CD4-positive, CD25-positive, alpha-beta regulatory T cell (primary cell): ENCODE results near the gene GSK3A. TPM values are rescaled to one million over a fixed set of nuclear protein-coding genes. Genes with fewer than 3 reads are reported as not detected.

ENCODE experiments used
- ATAC-seq, 2 donors: fragments of 150-1000 bp; cut with Tn5 transposase; one replicate each; pipeline ENCODE4 v1.10.0; 2021; ENCODE audit warnings: low read depth in 2 of 2, moderate number of reproducible peaks in 2 of 2, moderate library complexity in 1 of 2
- DNase-seq, 3 donors: peaks; one replicate each; pipeline versions ENCODE4 v3.0.0 to v3.0.0-alpha.2; 2012 to 2022; ENCODE audit warnings: mixed read lengths in 1 of 3
- H3K27ac ChIP-seq: one replicate; pipeline ENCODE4 v1.7.0; 2013; ENCODE audit warnings: mild to moderate bottlenecking, low read length; ENCODE audit not compliant: insufficient read depth, poor library complexity, severe bottlenecking
- H3K27me3 ChIP-seq: one replicate; pipeline ENCODE4 v1.7.0; 2013; ENCODE audit warnings: low read length; ENCODE audit not compliant: control insufficient read depth, insufficient read depth
- H3K36me3 ChIP-seq: one replicate; pipeline ENCODE4 v1.7.0; 2013; ENCODE audit warnings: mild to moderate bottlenecking, low read length, moderate library complexity; ENCODE audit not compliant: control insufficient read depth, insufficient read depth
- H3K4me1 ChIP-seq: 2 replicates; pipeline ENCODE4 v1.7.0; 2013; ENCODE audit warnings: mild to moderate bottlenecking, low read length; ENCODE audit not compliant: insufficient read depth, control insufficient read depth, poor library complexity, severe bottlenecking
- H3K4me3 ChIP-seq: one replicate; pipeline ENCODE4 v1.7.0; 2013; ENCODE audit warnings: low read depth, mild to moderate bottlenecking, low read length, moderate library complexity
- H3K9me3 ChIP-seq, 2 experiments: 1 replicate in 1 of 2; 2 replicates in 1 of 2; pipeline ENCODE4 v1.7.0; 2013; ENCODE audit warnings: low read length in 2 of 2, mild to moderate bottlenecking in 1 of 2, moderate library complexity in 1 of 2; ENCODE audit not compliant: control insufficient read depth in 2 of 2
- H3K27ac Mint-ChIP-seq, 3 donors: one replicate each; pipeline ENCODE4 v1.8.0; 2020 to 2022; ENCODE audit warnings: mild to moderate bottlenecking in 3 of 3, mixed read lengths in 3 of 3, moderate library complexity in 2 of 3
- H3K27me3 Mint-ChIP-seq: one replicate; pipeline ENCODE4 v1.8.0; 2022; ENCODE audit warnings: mild to moderate bottlenecking, mixed read lengths
- H3K36me3 Mint-ChIP-seq: one replicate; pipeline ENCODE4 v1.8.0; 2020; ENCODE audit warnings: mixed read lengths
- H3K4me1 Mint-ChIP-seq, 4 donors: one replicate each; pipeline ENCODE4 v1.8.0; 2020 to 2022; ENCODE audit warnings: mixed read lengths in 4 of 4, mild to moderate bottlenecking in 1 of 4
- H3K4me3 Mint-ChIP-seq, 4 donors: one replicate each; pipeline ENCODE4 v1.8.0; 2020 to 2022; ENCODE audit warnings: mild to moderate bottlenecking in 4 of 4, mixed read lengths in 4 of 4, moderate library complexity in 3 of 4
- H3K9me3 Mint-ChIP-seq, 7 donors: one replicate each; pipeline ENCODE4 v1.8.0; 2020 to 2022; ENCODE audit warnings: mixed read lengths in 7 of 7, mild to moderate bottlenecking in 3 of 7, moderate library complexity in 2 of 7
- polyA plus RNA-seq, 4 donors: library from polyadenylated mRNA; unstranded; fragments of 300-500 nt; fragmentation: Illumina TruSeq; gene quantifications; one replicate each; pipeline ENCODE4 v1.2.3, GENCODE V29; 2021
- total RNA-seq: library from RNA; stranded (reverse); gene quantifications from one replicate; pipeline ENCODE4 v1.2.3, GENCODE V29; 2022

The GSK3A gene
- total and polyA plus RNA-seq, 5 donors from 2014 or later: 12.0 to 31.3 (median 13.1) TPM

- peaks cover 84% of the 10 kb centered on the region for H3K36me3 ChIP-seq
- DNase-seq: no peak
- H3K36me3 Mint-ChIP-seq: peaks cover 26% of the 10 kb centered on the region
These were observed 12.5 kb downstream of the GSK3A start for GRCh38 chr19:42229855-42230351.

GRCh38 chr19:42229301-42229854, 13.0 kb downstream of the GSK3A start:
- ATAC-seq (no peak), DNase-seq (no peak)
- Histone ChIP-seq H3K4me3 (no peak overlapping the region), H3K36me3 (peaks cover 85% of the 10 kb centered on the region), H3K27ac (no peak overlapping the region), H3K4me1 (no peaks in the 10 kb centered on the region), H3K9me3 (no peaks in the 10 kb centered on the region), H3K27me3 (no peaks in the 10 kb centered on the region)
- no peaks in the 10 kb centered on the region for H3K27me3 Mint-ChIP-seq
- H3K36me3 Mint-ChIP-seq: peaks cover 28% of the 10 kb centered on the region
- H3K4me3 Mint-ChIP-seq: peak overlapping the region in 2 of 4 donors; percentile 31 to 35
- peaks cover 0 to 1% (median 0%) of the 10 kb centered on the region in 7 donors for H3K9me3 Mint-ChIP-seq
- H3K27ac Mint-ChIP-seq: peak overlapping the region in 2 of 3 donors; percentile 67 to 69
- H3K4me1 Mint-ChIP-seq: peaks cover 0 to 32% (median 8%) of the 10 kb centered on the region in 4 donors

More at GRCh38 chr19:42229855-42230351, 12.5 kb downstream of the GSK3A start:
- Mint-ChIP-seq H3K4me1 (peaks cover 0 to 35% (median 11%) of the 10 kb centered on the region in 4 donors), H3K27ac (peak overlapping the region; percentile 60 to 69 (median 67)), H3K27me3 (no peaks in the 10 kb centered on the region), H3K4me3 (peak overlapping the region in 1 of 4 donors; percentile 35), H3K9me3 (peaks cover 0 to 1% (median 0%) of the 10 kb centered on the region in 7 donors)
- no peak overlapping the region for H3K27ac ChIP-seq
- no peak overlapping the region for H3K4me3 ChIP-seq
- no peaks in the 10 kb centered on the region for H3K9me3 ChIP-seq
- no peaks in the 10 kb centered on the region for H3K4me1 ChIP-seq
- H3K27me3 ChIP-seq: no peaks in the 10 kb centered on the region
- ATAC-seq: no peak

GRCh38 chr19:42228641-42229040, 13.8 kb downstream of the GSK3A start:
- no peaks in the 10 kb centered on the region for H3K27me3 Mint-ChIP-seq
- peak overlapping the region in 2 of 3 donors; percentile 44 to 87 for H3K27ac Mint-ChIP-seq
- Histone ChIP-seq H3K4me1 (no peaks in the 10 kb centered on the region), H3K36me3 (peaks cover 81% of the 10 kb centered on the region), H3K4me3 (no peak overlapping the region), H3K9me3 (no peaks in the 10 kb centered on the region), H3K27me3 (no peaks in the 10 kb centered on the region), H3K27ac (no peak overlapping the region)
- H3K4me1 Mint-ChIP-seq: peaks cover 0 to 34% (median 8%) of the 10 kb centered on the region in 4 donors
- DNase-seq (no peak), ATAC-seq (no peak)
- peaks cover 28% of the 10 kb centered on the region for H3K36me3 Mint-ChIP-seq
- peaks cover 0 to 1% (median 0%) of the 10 kb centered on the region in 7 donors for H3K9me3 Mint-ChIP-seq
- no peak overlapping the region for H3K4me3 Mint-ChIP-seq

GRCh38 chr19:42226886-42227285, 15.5 kb downstream of the GSK3A start:
- Histone ChIP-seq H3K27ac (no peak overlapping the region), H3K4me3 (no peak overlapping the region), H3K4me1 (peaks cover 3% of the 10 kb centered on the region), H3K36me3 (peaks cover 66% of the 10 kb centered on the region), H3K27me3 (no peaks in the 10 kb centered on the region), H3K9me3 (no peaks in the 10 kb centered on the region)
- Mint-ChIP-seq H3K9me3 (peaks cover 0 to 1% (median 0%) of the 10 kb centered on the region in 7 donors), H3K4me1 (peaks cover 0 to 38% (median 16%) of the 10 kb centered on the region in 4 donors), H3K27me3 (no peaks in the 10 kb centered on the region), H3K36me3 (peaks cover 25% of the 10 kb centered on the region), H3K27ac (peak overlapping the region in 1 of 3 donors; percentile 74), H3K4me3 (peak overlapping the region in 1 of 4 donors; percentile 5)
- DNase-seq (no peak), ATAC-seq (no peak)

GRCh38 chr19:42225718-42226292, 16.6 kb downstream of the GSK3A start:
- H3K27ac Mint-ChIP-seq: no peak overlapping the region
- peaks cover 0 to 1% (median 0%) of the 10 kb centered on the region in 7 donors for H3K9me3 Mint-ChIP-seq
- Histone ChIP-seq H3K9me3 (no peaks in the 10 kb centered on the region), H3K27ac (no peak overlapping the region), H3K36me3 (peaks cover 56% of the 10 kb centered on the region), H3K4me1 (peaks cover 14% of the 10 kb centered on the region), H3K4me3 (no peak overlapping the region), H3K27me3 (no peaks in the 10 kb centered on the region)
- no peak for ATAC-seq
- H3K4me1 Mint-ChIP-seq: peaks cover 0 to 43% (median 18%) of the 10 kb centered on the region in 4 donors
- H3K36me3 Mint-ChIP-seq: peaks cover 24% of the 10 kb centered on the region
- peak overlapping the region in 1 of 4 donors; percentile 77 for H3K4me3 Mint-ChIP-seq
- H3K27me3 Mint-ChIP-seq: no peaks in the 10 kb centered on the region
- no peak for DNase-seq

- Histone ChIP-seq H3K4me1 (peaks cover 20% of the 10 kb centered on the region), H3K4me3 (no peak overlapping the region), H3K27me3 (no peaks in the 10 kb centered on the region), H3K36me3 (peaks cover 51% of the 10 kb centered on the region), H3K27ac (no peak overlapping the region), H3K9me3 (no peaks in the 10 kb centered on the region)
- H3K36me3 Mint-ChIP-seq: peaks cover 26% of the 10 kb centered on the region
- H3K27me3 Mint-ChIP-seq: peaks cover 3% of the 10 kb centered on the region
- H3K4me1 Mint-ChIP-seq: peaks cover under 1 to 50% (median 24%) of the 10 kb centered on the region in 4 donors
- no peak for DNase-seq
- H3K4me3 Mint-ChIP-seq: no peak overlapping the region
- peaks cover 0 to 1% (median 0%) of the 10 kb centered on the region in 7 donors for H3K9me3 Mint-ChIP-seq
- no peak for ATAC-seq
- peak overlapping the region in 1 of 3 donors; percentile 60 for H3K27ac Mint-ChIP-seq
These were observed 17.3 kb downstream of the GSK3A start for GRCh38 chr19:42224940-42225717.

GRCh38 chr19:42220751-42221097, 21.7 kb downstream of the GSK3A start:
- H3K4me3 Mint-ChIP-seq: peak overlapping the region; percentile 94 to 100 (median 98)
- H3K27ac Mint-ChIP-seq: peak overlapping the region; percentile 41 to 99 (median 97)
- Histone ChIP-seq H3K4me3 (peak overlapping the region; percentile 76), H3K9me3 (no peaks in the 10 kb centered on the region), H3K27me3 (no peaks in the 10 kb centered on the region), H3K36me3 (peaks cover 20% of the 10 kb centered on the region), H3K27ac (peak overlapping the region; percentile 97), H3K4me1 (peaks cover 52% of the 10 kb centered on the region)
- peaks cover 12 to 58% (median 40%) of the 10 kb centered on the region in 4 donors for H3K4me1 Mint-ChIP-seq
- H3K36me3 Mint-ChIP-seq: peaks cover 13% of the 10 kb centered on the region
- H3K9me3 Mint-ChIP-seq: peaks cover 0 to 2% (median 0%) of the 10 kb centered on the region in 7 donors
- DNase-seq (no peak), ATAC-seq (no peak)
- H3K27me3 Mint-ChIP-seq: peaks cover 7% of the 10 kb centered on the region
